BLaER1 (cell line): ENCODE measurements around the gene ARHGAP19.
A peak's percentile ranks its signal among the peaks of the same experiment; 100 is the strongest.

Source experiments
- H3K27ac ChIP-seq: shearing (Covaris generic); formaldehyde crosslinking; 2 replicates; pipeline ENCODE4 v1.8.1; 2022
- H3K27me3 ChIP-seq: shearing (Covaris generic); formaldehyde crosslinking; 2 replicates; pipeline ENCODE4 v1.8.1; 2022
- H3K36me3 ChIP-seq: shearing (Covaris generic); formaldehyde crosslinking; 2 replicates; pipeline ENCODE4 v1.8.1; 2022
- H3K4me1 ChIP-seq: shearing (Covaris generic); formaldehyde crosslinking; 2 replicates; pipeline ENCODE4 v1.8.1; 2022
- H3K4me2 ChIP-seq: shearing (Covaris generic); formaldehyde crosslinking; 2 replicates; pipeline ENCODE4 v1.8.1; 2022
- H3K4me3 ChIP-seq: shearing (Covaris generic); formaldehyde crosslinking; 2 replicates; pipeline ENCODE4 v1.8.1; 2022
- H3K9ac ChIP-seq: shearing (Covaris generic); formaldehyde crosslinking; 2 replicates; pipeline ENCODE4 v1.8.1; 2022
- H3K9me3 ChIP-seq: shearing (Covaris generic); formaldehyde crosslinking; 2 replicates; pipeline ENCODE4 v1.8.1; 2022
- H4K20me1 ChIP-seq: shearing (Covaris generic); formaldehyde crosslinking; 2 replicates; pipeline ENCODE4 v1.8.1; 2022
- Cebpa-rat ChIP-seq: shearing (Covaris generic); IDR thresholded peaks from 2 replicates; pipeline ENCODE4 v1.8.1; 2022

Gene ARHGAP19

DNA sequence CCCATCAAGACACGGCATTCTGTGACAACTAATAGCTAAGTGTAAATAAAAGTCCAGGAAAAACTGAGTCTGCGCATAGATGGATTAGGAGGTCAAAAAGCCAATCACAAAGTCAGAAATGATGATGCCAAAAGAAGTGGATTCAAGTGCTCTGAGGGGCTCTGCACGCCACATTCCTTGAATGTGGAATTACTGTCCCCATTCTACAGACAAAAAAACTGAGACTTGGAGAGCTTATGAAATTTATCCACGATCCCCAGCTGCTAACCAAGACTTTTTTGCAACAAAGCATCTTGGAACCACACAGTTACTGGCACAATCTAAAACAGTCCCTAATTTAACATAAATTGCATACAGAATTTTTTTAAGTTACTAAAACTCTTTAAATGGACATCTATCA lies 57.1 kb downstream of the ARHGAP19 start:
- no peak for TF ChIP-seq Cebpa-rat
- Histone ChIP-seq H3K4me2 (no peak overlapping the region), H3K9ac (no peak overlapping the region), H3K4me1 (peaks cover 35% of the 10 kb centered on the region), H4K20me1 (peaks cover 15% of the 10 kb centered on the region; the same call in 1 of the 2 replicates), H3K27ac (no peak overlapping the region), H3K4me3 (no peak overlapping the region), H3K9me3 (no peaks in the 10 kb centered on the region), H3K36me3 (peaks cover 61% of the 10 kb centered on the region), H3K27me3 (no peaks in the 10 kb centered on the region)

DNA sequence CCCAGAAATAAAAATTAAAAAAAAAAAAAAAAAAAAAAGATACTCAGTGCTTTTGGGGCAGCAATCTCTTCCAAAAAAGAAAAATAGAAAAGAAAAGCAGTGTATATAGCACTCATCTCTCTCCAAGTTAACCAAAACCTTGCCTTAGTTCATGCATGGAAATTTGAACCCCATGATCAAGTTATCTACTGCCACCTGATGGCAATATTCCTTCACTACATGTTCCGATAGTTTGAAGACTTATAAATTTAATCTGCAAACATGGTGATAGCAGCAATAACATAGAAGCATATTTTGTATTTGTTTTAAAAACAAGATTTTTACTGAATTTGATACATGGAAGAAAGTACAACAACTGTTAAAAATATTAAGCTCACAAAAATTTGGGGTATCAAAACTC lies 58.0 kb downstream of the ARHGAP19 start:
- Histone ChIP-seq H3K36me3 (peaks cover 64% of the 10 kb centered on the region), H4K20me1 (peaks cover 15% of the 10 kb centered on the region; the same call in 1 of the 2 replicates), H3K9ac (no peak overlapping the region), H3K4me2 (no peak overlapping the region), H3K4me1 (peaks cover 35% of the 10 kb centered on the region), H3K9me3 (no peaks in the 10 kb centered on the region), H3K27me3 (no peaks in the 10 kb centered on the region), H3K4me3 (no peak overlapping the region), H3K27ac (no peak overlapping the region)
- TF ChIP-seq Cebpa-rat = no peak

DNA sequence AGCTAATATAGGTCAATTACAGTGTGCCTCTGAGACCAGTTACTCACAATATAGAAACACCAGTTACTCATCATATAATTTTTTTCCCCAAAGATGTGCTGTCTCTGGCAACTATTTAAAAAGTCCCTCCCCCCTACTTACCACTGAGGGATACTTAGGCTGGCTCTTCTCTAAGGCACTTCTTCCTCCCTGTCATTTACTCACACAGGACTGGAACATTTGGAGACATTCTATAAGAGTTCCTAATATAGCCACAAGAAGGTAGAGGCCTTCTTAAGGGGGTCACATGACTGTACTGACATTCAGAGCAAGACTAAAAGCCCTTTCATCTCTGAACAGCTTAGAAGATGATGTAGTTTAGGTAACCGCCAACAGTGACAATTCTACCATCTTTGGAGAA lies 62.3 kb downstream of the ARHGAP19 start:
- H3K4me1 ChIP-seq = peaks cover 16% of the 10 kb centered on the region
- H4K20me1 ChIP-seq = peaks cover 21% of the 10 kb centered on the region
- H3K4me2 ChIP-seq = no peak overlapping the region
- no peak overlapping the region for H3K27ac ChIP-seq
- no peak overlapping the region for H3K9ac ChIP-seq
- H3K27me3 ChIP-seq = no peaks in the 10 kb centered on the region
- peaks cover 74% of the 10 kb centered on the region for H3K36me3 ChIP-seq
- TF ChIP-seq Cebpa-rat = no peak
- H3K9me3 ChIP-seq = no peaks in the 10 kb centered on the region
- no peak overlapping the region for H3K4me3 ChIP-seq

DNA sequence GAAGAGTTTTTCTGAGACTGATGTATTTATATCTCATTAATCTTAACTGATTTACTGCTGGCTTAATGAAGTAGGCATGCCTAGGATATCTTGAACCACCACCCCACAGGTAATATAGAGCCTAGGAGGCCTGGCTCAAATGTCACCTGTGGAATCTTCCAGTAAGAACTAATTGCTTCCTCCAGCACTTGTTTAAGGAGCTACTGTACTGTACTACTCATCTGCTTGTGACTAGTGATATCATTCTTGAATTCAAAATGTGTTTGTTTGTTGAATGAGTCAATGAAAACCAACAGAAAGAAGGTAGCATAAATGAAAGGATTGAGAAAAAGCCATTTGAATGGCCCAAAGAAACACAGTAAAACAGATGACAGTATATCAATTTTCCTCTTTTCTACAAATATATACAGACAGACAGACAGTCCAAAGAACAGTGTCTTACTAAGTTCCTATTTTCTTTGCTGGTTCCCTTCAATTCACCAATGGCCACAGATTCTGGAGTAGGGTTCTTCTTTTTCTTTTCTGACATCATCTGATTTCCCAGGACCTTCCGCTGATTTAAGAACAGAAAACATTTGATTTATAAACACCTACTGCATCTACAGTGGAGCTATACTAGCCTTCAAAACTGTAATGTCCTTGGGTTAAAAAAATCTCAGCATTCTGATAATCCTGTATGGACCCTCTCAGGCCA lies 63.0 kb downstream of the ARHGAP19 start:
- Histone ChIP-seq H3K27me3 (no peaks in the 10 kb centered on the region), H3K9ac (no peak overlapping the region), H3K4me2 (no peak overlapping the region), H3K4me3 (no peak overlapping the region), H3K4me1 (peaks cover 23% of the 10 kb centered on the region), H3K9me3 (no peaks in the 10 kb centered on the region), H3K27ac (no peak overlapping the region), H4K20me1 (peaks cover 28% of the 10 kb centered on the region), H3K36me3 (peaks cover 80% of the 10 kb centered on the region)
- no peak for TF ChIP-seq Cebpa-rat

DNA sequence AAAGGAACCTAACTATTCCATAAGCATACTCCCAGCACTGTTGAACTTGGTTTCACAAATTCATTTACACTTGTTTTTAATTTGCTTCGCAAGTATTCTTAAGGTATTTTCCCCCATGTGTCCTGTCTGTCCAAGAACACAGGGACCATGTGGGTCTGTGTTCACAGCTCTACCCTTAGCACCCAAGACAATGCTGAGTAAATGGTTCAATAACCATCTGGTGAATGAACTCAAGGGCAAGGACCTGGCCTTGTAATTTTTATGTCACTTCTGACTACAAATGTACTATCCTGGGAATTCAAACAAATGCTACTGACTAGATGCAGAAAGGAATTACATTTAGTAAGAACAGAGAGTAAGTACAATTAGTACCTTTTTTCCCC lies 63.7 kb downstream of the ARHGAP19 start:
- Histone ChIP-seq H3K4me2 (no peak overlapping the region), H3K9me3 (no peaks in the 10 kb centered on the region), H3K27ac (no peak overlapping the region), H3K36me3 (peaks cover 83% of the 10 kb centered on the region), H3K27me3 (no peaks in the 10 kb centered on the region), H3K4me1 (peaks cover 25% of the 10 kb centered on the region), H4K20me1 (peaks cover 30% of the 10 kb centered on the region), H3K4me3 (no peak overlapping the region), H3K9ac (no peak overlapping the region)
- TF ChIP-seq Cebpa-rat = no peak

DNA sequence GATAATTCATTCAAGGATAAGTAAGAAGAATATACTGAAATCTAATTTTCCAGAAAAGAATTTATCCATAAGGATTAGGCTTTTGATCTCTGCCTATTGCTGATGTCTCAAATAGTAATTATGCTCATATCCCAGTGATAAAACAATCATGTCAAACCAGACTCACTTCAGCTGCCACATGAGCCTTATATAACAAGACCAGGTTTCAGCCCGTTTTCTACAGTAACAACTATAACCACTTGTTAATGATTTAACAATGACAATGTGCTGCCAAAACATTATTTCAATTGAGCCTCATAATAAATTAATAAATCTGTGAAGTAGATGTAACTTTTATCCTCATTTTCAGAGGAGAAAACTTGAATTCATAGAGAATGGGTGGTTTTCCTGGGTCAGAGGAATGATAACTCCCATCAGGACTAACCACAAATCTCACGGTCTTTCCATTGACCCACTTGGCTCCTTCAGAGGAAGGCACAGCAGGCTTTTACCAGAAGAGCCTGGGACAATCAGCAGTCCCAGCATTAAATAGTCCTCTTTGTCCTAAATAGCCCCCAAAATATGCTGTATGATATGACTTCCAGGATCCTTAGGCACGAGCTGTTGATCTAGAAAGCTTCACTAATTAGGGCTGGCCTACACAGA lies 64.2 kb downstream of the ARHGAP19 start:
- Histone ChIP-seq H3K4me2 (no peak overlapping the region), H3K36me3 (peaks cover 83% of the 10 kb centered on the region), H3K27ac (no peak overlapping the region), H3K9me3 (no peaks in the 10 kb centered on the region), H3K4me1 (peaks cover 25% of the 10 kb centered on the region), H3K4me3 (no peak overlapping the region), H3K9ac (no peak overlapping the region), H3K27me3 (no peaks in the 10 kb centered on the region), H4K20me1 (peaks cover 34% of the 10 kb centered on the region)
- TF ChIP-seq Cebpa-rat = no peak

DNA sequence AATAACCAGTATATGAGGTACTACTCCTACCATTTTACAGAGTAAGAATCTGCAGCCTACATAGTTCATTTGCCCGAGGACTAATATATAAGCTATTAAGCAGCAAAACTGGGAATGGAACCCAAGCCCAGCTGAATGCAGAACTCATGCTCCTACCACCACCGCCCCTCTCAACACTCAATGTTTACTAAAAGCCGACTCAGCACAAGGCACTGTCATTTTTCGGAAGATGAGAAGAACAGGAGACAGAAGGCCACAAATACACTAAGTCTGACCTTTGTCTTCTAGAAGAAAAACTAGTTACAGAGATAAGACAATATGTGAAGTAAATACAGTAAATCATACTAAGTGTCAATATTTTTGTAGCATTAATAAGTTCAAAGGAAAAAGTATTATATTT lies 66.0 kb downstream of the ARHGAP19 start:
- peaks cover 88% of the 10 kb centered on the region for H3K36me3 ChIP-seq
- no peaks in the 10 kb centered on the region for H3K9me3 ChIP-seq
- H3K9ac ChIP-seq = no peak overlapping the region
- H3K4me1 ChIP-seq = peaks cover 9% of the 10 kb centered on the region
- no peak overlapping the region for H3K4me2 ChIP-seq
- no peak overlapping the region for H3K4me3 ChIP-seq
- H3K27ac ChIP-seq = no peak overlapping the region
- H4K20me1 ChIP-seq = peaks cover 46% of the 10 kb centered on the region
- TF ChIP-seq Cebpa-rat = no peak
- no peaks in the 10 kb centered on the region for H3K27me3 ChIP-seq

DNA sequence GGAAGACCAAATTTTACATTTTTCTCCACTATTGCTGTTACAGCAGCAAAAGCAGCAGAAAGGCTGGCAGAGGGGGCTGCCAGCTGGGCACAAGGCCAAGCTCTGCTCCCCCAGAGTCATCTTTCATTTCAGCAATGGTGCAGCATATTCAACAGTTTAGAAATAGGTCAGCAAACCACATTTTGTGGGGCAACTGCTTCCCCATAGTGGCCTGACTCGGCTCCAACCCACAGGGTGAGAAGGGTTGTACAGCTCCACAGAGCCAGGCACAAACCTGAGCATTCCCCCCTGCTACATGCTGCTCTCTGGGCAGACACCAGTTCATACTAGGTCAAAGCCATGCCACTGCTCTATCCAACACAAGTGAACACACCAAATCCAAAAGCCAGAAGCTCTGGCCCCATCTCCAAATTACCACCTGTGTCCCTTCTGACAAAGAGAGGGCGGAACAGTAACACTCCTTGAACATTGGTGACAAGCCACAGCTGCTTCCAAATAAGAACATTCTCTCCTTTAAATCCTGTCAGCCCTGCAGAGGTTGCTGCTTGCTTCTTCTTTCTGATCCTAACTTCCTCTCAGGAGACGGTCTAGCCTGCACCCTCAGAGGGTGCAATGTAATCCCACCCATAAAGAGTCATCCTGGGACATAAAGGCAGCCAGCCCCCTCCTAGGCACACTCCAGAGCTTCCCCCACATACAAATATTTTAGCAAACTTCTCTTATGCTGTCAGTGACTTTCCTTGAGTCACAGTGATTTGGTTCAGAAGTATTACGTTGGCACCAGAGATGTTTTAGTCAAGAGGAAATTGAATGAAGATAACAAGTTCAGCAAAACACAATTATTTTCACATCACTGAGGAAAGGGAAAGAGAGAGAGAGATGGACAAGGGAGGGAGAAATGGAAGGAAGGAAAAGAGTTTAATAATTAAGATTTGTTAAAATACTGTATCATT lies 67.7 kb downstream of the ARHGAP19 start:
- Histone ChIP-seq H3K27me3 (no peaks in the 10 kb centered on the region), H3K36me3 (peaks cover 90% of the 10 kb centered on the region), H4K20me1 (peaks cover 48% of the 10 kb centered on the region), H3K4me2 (peak overlapping the region; percentile 44), H3K4me1 (peaks cover 10% of the 10 kb centered on the region), H3K27ac (no peak overlapping the region), H3K4me3 (no peak overlapping the region), H3K9ac (no peak overlapping the region; the same call in 1 of the 2 replicates), H3K9me3 (no peaks in the 10 kb centered on the region)
- no peak for TF ChIP-seq Cebpa-rat

DNA sequence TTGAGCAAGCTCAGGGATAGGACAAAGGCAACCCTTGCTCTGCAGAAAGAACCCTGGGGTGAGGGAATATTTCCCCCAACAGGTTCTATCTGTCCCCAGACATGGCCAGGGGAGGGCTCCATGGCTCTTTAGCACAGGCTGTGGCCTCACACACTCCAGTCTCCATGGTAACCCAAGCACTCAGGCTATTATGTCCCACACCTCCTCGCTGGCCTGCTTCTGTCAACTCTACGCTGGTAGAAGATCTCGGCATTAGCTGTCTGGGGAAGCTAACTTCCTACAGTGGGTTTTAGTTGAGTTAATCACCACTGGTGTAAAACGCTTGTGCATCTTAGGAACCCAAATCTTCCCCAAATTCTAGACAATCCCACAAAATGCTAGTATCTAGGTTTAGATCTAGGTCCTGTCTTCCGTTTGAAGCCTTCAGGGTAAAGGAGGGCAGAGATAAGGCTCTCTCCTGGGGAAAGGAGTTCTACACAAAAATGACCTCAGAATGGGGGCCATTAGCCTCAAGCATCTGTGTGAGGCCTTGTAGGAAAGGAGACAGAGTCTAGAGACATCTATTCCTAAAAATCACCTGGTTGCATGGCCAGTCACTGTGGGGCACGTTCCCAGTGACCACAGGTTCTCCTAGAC lies 70.0 kb downstream of the ARHGAP19 start:
- H3K4me1 ChIP-seq = peaks cover 34% of the 10 kb centered on the region
- H3K27me3 ChIP-seq = no peaks in the 10 kb centered on the region
- H3K27ac ChIP-seq = no peak overlapping the region
- no peaks in the 10 kb centered on the region for H3K9me3 ChIP-seq
- H3K4me3 ChIP-seq = no peak overlapping the region
- no peak for TF ChIP-seq Cebpa-rat
- no peak overlapping the region for H3K4me2 ChIP-seq
- H3K36me3 ChIP-seq = peaks cover 67% of the 10 kb centered on the region
- H4K20me1 ChIP-seq = peaks cover 57% of the 10 kb centered on the region
- no peak overlapping the region for H3K9ac ChIP-seq
